Astrocyte of the spinal cord (primary cell): ENCODE measurements around the gene FBLN1.
A peak's percentile ranks its signal among the peaks of the same experiment; 100 is the strongest.
"Not testable (repeated sequence)": the region's sequence is repeated elsewhere in the genome, so short reads cannot be mapped to it uniquely, and the experiment has no call there.

Source experiments
- DNase-seq: peaks from one replicate; pipeline ENCODE4 v3.0.0; 2011; ENCODE audit warnings: low read depth, low spot score
- H3K4me3 ChIP-seq: 2 replicates; pipeline ENCODE4 v1.5.1; 2011; ENCODE audit warnings: low read depth, mild to moderate bottlenecking, low read length, moderate library complexity
- in situ Hi-C: cut with HindIII; loops from 2 replicates; pipeline ENCODE4 v1.10.0; 2017; ENCODE audit warnings: low sequenced_read_pairs
- TF ChIP-seq, protein P1 (sequence below): IDR thresholded peaks from 2 replicates; pipeline ENCODE4 v1.5.1; 2012; ENCODE audit warnings: low read depth, mild to moderate bottlenecking, low read length, inconsistent platforms

FBLN1 gene

DNA sequence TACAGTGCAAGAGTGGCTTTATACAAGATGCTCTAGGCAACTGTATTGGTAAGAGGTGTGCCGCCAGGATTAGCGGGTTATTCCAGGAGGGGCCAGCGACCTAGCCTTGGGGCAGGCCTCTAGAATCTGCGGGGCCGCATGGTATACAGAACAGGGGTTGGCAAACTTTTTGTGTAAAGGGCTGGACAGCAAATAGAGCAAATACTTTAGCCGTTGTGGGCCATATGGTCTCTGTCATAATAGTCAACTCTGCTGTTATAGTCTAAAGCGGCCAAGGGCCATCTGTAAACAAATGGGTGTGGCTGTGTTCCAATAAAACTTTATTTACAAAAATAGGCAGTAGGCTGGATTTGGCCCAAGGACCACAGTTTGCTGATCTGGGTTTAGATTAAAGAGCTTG is 32.6 kb downstream of the FBLN1 start:
- no peak overlapping the region for H3K4me3 ChIP-seq
- in situ Hi-C loops: no loop called here
- TF ChIP-seq, protein P1, sequence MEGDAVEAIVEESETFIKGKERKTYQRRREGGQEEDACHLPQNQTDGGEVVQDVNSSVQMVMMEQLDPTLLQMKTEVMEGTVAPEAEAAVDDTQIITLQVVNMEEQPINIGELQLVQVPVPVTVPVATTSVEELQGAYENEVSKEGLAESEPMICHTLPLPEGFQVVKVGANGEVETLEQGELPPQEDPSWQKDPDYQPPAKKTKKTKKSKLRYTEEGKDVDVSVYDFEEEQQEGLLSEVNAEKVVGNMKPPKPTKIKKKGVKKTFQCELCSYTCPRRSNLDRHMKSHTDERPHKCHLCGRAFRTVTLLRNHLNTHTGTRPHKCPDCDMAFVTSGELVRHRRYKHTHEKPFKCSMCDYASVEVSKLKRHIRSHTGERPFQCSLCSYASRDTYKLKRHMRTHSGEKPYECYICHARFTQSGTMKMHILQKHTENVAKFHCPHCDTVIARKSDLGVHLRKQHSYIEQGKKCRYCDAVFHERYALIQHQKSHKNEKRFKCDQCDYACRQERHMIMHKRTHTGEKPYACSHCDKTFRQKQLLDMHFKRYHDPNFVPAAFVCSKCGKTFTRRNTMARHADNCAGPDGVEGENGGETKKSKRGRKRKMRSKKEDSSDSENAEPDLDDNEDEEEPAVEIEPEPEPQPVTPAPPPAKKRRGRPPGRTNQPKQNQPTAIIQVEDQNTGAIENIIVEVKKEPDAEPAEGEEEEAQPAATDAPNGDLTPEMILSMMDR: no peak
- no peak for DNase-seq

DNA sequence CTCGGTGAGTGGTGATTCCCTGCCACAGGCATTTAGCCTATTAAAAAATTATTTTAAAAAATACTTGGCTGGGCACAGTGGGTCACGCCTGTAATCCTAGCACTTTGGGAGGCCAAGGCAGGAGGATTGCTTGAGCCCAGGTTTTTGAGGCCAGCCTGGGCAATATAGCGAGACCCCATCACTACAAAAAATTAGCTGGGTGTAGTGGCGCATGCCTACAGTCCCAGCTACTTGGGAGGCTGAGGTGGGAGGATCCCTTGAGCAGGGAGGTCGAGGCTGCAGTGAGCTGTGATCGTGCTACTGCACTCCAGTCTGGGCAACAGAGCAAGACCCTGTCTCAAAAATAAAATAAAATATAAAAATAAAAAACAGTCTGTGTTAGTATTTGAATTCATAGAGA is 33.2 kb downstream of the FBLN1 start:
- H3K4me3 ChIP-seq, DNase-seq, in situ Hi-C loops: not testable (repeated sequence)

DNA sequence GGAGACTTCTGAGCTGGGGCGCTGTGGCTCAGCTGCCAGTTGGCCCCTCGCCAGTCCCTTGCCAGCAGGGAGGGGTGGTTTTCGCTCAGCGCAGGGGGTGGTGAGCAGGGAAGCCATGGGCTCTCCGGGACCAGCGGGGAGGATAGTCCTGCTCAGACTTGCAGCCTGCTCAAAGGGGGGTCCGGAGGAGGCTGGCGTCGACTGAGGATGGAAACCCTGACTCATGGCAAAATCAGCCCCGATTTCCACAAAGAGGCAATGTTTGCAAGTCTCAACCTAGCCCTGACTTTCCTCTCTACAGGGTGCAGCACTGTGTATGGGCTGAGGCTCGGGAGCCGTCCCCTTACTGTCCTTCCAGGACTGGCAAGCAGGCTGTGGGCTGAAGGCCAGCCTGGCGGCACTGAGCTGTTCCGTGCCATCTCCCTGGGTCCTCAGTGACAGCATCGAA is 35.1 kb downstream of the FBLN1 start:
- DNase-seq: peak; percentile 97
- in situ Hi-C loops: no loop called here
- no peak overlapping the region for H3K4me3 ChIP-seq
- TF ChIP-seq, protein P1: no peak

DNA sequence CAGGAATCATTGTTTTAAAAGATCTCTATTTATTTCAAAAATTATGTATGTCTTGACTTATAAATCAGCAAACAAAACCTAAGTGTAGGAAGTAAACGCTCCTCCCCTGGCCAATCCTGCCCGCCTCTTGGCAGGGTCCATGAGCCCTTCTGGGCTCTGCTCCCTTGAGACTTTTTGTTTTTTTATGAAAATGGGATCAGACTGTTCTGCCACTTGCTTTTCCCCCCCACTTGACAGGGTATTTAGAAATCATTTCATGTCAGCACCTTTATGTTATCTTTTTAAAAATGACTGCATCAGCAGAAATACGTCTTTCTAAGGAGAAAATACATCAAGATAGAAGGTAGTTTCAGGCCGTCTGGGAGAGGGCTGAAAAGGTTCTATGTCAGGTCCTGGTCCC is 35.6 kb downstream of the FBLN1 start:
- in situ Hi-C loops: no loop called here
- no peak overlapping the region for H3K4me3 ChIP-seq
- DNase-seq: no peak
- TF ChIP-seq, protein P1: no peak

DNA sequence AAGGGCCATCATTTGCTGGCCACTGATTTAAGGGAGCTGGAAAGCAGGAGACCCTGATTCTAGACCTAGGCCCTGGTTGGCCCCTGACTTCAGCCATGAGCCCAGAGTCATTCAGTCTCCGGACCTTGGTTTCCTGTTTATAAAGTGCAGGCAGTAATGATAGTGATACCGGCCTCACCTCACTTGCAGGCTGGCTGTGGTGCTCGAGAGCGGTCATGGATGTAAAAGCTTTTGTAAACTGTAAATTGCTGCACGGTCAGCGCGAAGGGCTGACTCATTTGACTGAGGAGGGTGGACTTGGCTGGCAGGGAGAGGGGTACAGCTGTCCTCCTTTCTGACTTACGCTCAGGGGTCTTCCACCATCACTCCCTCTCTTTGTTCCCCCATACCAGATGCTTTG is 37.4 kb downstream of the FBLN1 start:
- peak; percentile 39 for DNase-seq
- no peak overlapping the region for H3K4me3 ChIP-seq
- TF ChIP-seq, protein P1: no peak
- in situ Hi-C loops: no loop called here

DNA sequence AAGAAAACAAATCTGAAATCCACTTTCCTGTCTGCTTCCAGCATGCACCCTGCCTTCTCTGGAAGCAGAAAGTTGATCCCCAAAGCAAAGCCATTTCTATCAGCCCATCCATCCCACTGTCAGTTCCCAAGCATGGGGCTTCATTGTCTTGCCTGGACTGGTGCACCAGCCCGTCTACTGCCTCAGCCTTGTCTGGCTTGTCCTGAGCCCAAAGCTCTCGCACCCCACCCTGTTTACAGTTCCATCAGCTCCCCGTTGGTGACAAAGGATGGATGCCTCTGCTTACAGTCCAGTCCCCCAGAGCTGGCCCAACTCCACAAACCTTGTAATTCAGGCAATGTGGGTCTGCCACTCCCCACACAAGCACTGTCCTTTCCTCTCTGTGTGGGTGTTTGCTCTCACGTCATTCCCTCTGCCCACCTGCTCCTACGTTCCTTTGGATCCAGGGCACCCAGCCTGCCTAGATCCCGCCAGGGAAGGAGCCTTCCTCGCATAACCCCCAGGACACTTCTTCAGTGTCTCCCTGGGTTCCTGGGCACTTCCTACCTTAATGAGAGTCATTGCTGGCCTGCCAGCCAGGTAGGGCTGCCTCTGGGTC is 38.8 kb downstream of the FBLN1 start:
- H3K4me3 ChIP-seq: no peak overlapping the region
- TF ChIP-seq, protein P1: no peak
- DNase-seq: no peak
- in situ Hi-C loops: no loop called here

DNA sequence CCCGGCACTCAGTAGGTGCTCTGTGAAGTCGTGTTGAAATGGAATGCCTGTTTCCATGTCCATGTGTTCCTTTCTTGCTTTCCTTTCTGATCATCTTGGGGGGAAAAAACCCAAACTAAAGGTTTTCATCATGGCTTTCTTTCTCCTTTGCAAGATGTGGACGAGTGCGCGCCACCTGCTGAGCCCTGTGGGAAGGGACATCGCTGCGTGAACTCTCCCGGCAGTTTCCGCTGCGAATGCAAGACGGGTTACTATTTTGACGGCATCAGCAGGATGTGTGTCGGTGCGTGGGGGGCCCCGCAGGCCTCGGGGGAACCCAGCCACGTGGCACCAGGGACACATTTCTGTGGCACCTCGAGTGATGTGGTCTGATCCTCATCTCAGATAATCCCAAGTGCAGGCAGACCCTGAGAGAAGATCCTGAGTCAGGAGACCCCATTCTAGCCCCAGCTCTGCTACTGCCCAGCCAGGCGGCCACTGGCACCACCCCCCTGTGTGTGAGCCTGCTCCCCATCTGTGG is 39.4 kb downstream of the FBLN1 start:
- H3K4me3 ChIP-seq: no peak overlapping the region
- TF ChIP-seq, protein P1: no peak
- in situ Hi-C loops: no loop called here
- no peak for DNase-seq

DNA sequence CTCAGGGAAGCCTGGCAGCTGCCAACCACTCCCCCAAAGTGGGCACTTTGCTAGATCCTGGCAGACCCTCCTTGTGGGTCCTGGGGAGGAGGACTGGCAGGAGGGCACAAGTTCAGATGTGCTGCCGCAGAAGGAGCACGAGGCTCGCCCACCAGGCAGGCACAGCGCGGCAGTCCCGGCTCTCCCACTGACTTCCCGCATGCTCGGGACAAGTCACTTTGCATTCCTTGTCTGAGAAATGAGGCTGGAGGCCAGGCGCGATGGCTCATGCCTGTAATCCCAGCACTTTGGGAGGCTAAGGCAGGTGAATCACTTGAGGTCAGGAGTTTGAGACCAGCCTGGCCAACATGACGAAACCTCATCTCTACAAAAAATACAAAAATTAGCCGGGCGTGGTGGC is 40.1 kb downstream of the FBLN1 start:
- H3K4me3 ChIP-seq, in situ Hi-C loops, DNase-seq: not testable (repeated sequence)
